Mammary epithelial cell (primary cell): Measurements from ENCODE around the gene CREB5.

Experiments used
- CTCF ChIP-seq, 2 donors: IDR thresholded peaks in 1 of 2; conservative IDR thresholded peaks in 1 of 2; 2 replicates each; pipeline ENCODE4 v1.5.1; 2011 to 2012; ENCODE audit warnings: inconsistent platforms in 2 of 2, low read length in 2 of 2, mild to moderate bottlenecking in 2 of 2, control low read depth in 1 of 2, low read depth in 1 of 2; ENCODE audit not compliant: insufficient read depth in 1 of 2; ENCODE audit errors: extremely low read depth in 1 of 2
- EZH2 ChIP-seq: IDR thresholded peaks from 2 replicates; pipeline ENCODE4 v1.6.1; 2012; ENCODE audit warnings: low read length, inconsistent platforms, borderline replicate concordance

- no peak for TF ChIP-seq CTCF (conservative IDR thresholded peaks at IDR 0.05 in 1 of 2, IDR thresholded peaks at IDR 0.05 in 1 of 2; ENCODE audit: extremely low read depth in 1 of 2, insufficient read depth in 1 of 2, low read depth in 1 of 2, low read length in 2 of 2)
- no peak for TF ChIP-seq EZH2
These were observed 219.7 kb downstream of the CREB5 start for GRCh38 chr7:28631995-28632394.
